HG03108 (cell line): ENCODE data around the gene SMLR1.
"Not testable (repeated sequence)": the region's sequence is repeated elsewhere in the genome, so short reads cannot be mapped to it uniquely, and the experiment has no call there.

Source experiments
- ATAC-seq: cut with Tn5 transposase; IDR thresholded peaks from one replicate; pipeline ENCODE4 v1.9.1; 2021; ENCODE audit warnings: moderate library complexity; ENCODE audit not compliant: unreplicated experiment

SMLR1 gene

DNA sequence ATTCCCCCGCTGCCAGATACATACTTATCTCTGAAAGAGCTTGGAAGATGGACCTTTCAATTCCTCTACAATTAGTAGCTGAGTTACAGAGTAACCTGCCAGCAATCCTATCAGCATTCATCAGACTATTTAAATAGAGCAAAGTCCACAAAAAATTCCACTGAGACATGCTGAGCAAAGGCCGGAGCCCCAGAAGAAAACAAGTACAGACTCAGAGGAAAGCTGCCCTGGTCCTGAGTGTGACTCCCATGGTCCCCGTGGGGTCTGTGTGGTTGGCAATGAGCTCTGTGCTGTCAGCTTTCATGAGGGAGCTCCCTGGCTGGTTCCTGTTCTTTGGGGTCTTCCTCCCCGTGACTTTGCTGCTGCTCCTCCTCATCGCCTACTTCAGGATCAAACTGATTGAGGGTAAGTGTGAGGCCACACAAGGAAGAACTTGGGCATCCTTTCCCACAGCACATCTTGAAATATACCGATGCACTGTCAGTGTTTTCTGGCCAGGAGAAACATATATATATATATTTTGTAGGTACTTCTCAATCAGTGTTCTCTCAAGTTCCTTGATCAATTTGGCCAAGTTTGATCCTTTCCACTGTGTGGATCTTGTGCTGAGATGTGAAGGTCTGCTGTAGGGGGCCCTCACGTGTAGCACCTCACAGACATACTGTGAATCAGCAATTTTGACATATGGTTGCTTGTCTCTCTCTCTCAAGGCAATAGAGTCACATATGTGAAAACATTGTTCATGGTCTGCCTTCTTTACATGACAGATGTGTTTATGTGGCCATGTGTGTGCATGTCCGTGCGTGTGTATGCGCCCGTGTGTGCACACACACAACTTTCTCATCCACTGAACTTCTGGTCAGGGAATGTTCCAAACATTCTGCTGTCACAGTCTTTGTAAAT, at the start of gene SMLR1:
Gene SMLR1, plus strand, starts transcription at position 160 of the 903 bp plus-strand sequence. Its CDS starts 8 bp downstream, at position 168.
- no peak for ATAC-seq

DNA sequence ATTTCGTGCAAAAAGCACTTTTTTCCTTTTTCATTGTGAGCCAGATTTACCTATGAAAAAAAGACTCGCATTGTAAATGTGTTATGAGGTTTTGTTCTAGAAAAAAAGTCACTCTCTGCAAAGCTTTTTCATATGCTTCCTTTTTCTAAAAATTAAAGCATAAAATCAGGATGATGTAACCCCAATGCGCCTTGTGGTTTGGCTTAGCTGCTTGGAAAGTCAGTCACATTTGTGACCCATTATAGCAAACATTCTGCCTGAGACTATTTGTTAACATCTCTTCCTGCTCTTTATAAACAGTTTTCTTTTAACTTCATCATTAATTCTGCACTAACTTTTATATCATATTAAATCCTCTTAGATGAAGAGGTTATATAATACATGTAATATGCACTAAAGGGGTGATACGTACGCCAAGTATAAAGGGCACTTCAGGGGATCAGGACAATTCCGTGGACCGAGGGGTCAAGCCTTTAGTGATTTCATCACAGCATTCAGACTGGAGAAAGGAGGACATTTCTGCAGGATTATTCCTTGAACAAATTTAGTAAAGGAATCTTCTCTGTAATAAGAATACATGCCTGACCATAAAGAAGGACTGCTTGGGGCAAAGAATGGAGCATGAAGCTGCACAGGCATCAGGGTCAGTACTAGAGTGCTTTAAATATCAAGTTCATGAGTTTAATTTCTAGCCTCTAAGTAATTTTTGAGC, 48.1 kb upstream of the SMLR1 start:
- no peak for ATAC-seq

DNA sequence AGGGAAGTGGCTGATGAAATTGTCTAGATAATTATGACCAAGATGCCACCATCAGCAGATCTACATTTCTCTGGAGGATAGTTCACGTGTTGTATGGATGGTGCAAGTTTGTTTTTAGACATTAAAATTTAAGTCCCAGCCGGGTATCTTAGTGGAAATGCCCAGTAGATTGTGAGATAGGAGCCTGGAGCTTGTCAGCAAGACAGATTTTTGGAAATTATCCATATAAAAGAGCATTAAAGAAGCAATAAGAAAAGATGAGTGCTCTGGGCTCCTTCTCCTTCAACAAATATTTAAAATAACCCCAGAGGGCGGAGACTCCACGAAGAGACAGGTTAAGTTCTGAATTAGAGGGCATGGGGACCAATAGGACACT, 47.6 kb upstream of the SMLR1 start:
- ATAC-seq: no peak

DNA sequence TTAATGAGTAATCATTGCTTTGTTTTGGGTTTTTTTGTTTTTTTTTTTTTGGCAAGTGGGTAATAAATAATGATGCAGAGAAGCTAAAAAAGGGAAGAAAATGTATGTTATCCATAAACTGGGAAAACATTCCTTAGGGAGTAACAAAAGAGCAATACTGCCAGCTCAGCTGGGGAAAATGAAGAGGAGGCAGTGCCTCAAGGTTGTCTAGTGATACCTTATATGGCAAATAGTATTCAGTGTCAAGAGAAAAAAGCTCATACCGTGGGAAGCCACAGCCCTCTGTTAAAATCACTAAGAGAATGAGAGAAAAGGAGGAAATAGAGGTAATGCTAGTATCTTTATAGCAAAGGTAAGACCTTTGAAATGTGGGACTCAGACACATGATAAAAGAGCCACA, 47.1 kb upstream of the SMLR1 start:
- no peak for ATAC-seq

DNA sequence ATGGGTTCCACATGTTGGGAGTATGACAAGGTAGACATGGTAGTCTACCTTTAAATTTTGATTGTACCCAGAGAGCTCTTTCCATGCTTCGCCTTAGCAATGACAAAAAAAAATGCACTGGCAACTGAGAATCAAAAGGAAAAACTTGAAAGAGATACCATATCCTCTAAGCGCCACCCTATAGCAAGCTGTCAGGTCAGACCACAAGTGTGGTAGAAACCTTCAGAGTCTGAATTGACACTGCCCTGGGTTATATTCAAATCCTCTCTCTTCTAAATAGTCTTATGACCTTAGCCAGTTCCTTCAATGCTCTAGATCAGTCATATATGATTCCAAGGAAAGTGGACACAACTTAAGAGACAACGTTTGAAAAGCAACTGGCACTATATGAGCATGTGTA, 45.6 kb upstream of the SMLR1 start:
- ATAC-seq: no peak

DNA sequence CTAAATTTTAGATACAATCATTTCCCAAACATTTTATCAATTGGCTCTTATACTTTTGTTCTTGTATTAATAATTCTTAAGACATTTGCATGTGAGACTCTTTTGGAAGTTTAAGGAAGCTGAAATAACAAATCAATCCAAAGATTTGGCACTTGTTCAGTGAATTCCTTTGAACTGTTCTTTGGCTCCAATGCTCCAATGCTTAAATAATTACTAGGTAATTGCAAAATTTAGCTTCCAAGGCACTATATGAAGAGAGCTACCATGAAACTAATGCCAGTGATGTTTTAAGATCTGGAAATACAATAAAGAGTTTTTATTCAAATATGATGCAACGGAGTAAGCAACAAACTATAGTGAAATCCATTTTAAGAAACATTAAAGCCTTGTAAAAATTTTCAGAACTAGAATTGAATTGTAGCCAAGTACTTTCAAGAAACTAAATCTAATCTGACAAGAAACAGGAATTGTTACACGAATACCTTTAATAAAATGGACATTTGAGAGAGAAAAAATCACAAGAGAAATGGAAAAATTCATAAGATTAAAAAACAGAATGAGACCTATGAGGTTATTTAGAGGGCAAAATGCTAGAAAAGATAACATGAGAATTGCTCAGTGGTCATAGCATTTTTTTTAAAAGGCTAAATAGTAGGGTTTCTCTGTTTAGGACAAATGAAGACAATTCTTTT, 43.6 kb upstream of the SMLR1 start:
- ATAC-seq: no peak

DNA sequence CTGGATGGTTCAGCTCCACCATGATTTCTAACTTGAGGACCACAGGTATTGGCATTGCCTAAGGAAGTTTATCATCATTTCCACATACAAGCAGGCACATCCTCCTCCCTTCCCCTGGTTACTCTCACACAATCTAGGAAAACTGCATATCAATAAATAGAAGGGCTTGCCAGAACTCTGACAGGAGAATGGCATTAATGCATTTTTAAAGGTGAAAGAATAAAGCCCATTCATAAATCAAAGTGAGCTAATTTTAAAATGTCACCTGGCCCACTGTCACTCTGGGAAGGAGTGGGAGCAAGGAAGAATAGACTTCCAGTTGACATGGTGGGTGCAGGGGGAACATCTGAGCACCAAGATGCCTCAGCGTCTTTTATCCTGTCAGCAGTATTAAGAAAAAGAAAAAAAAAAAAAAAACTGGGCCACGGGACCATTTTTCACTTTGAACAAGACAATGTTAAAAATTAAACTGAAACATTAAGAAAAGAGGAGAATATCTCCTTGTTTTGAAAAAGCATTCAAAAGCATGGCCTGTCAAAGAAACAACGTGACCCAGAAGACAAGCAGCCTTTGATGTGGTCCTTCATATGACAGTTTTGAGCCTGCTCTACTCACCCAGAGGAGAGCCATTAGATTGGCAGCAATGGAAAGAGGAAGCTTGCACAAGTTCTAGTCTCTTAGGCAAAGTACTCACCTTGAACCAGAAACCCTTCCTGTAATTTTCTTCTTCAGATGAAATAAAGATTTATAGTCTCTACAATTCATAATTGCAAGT, 39.3 kb upstream of the SMLR1 start:
- ATAC-seq: no peak

DNA sequence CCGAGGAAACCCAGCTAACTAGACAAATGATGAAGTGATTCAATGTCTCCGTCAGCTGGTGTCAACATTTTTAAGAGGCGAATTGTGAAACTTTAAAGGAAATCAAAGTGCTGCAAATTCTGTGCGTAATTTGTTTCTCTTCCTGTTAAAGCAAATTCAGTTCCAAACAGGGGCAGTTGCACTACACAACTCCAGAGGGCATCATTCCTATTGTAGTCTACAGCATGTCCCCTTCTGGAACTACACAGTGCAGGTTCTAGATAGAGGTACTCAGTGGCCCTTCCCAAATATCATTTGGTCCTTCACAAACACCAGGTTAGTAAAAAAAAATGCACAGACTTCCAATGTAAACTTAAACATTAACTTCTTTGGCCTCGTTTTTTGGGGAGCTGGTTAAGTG, 38.3 kb upstream of the SMLR1 start:
- no peak for ATAC-seq

DNA sequence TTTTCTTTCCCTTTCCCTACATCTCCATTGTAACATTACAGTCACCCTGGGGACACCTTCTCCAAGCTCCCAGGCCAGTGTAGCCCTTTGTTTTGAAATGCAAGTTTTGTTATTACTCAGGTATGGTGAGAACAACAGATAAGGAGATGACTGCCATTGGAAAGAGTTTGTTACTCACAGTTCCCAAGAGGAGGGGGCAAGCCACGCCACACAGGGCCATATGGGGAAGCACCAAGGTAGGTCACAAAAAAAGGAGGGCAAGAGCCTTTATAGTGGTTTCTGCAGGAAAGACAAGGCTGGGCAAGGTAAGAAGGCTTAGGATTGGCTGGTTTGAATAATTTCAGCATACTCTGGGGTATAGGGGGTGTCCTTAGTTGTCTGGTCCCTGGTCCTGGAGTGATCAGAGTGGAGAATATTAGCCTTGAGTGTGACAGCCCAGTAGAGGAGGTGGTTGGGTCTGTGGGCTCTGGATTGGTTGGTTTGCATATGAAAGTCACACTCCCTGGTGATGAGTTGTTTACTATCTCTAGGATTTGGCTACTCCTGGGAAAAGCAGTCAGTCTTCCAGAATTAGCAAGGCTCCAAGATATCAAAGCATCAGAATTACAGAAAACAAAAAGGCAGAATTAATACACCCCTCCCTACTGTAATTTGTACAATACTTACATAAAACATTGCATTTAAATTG, 33.1 kb upstream of the SMLR1 start:
- ATAC-seq: no peak

DNA sequence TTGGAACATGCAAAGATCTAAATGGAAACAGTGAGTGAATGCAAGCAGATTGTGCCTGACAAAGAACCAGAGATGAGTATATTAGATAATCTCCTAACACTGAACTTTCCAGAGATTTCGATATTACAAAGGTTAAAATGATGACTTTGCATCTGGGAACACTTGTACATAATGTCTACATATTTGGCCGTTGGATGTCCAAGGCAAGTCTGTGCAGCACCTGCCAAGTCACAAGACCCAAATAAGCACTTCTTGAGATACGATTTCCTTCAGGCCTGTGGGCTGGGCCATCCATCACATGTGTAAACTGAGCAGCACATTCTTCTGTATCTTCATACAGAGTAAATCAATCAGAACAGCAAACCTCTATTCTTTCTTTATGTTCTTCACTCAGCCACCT, 32.5 kb upstream of the SMLR1 start:
- no peak for ATAC-seq

DNA sequence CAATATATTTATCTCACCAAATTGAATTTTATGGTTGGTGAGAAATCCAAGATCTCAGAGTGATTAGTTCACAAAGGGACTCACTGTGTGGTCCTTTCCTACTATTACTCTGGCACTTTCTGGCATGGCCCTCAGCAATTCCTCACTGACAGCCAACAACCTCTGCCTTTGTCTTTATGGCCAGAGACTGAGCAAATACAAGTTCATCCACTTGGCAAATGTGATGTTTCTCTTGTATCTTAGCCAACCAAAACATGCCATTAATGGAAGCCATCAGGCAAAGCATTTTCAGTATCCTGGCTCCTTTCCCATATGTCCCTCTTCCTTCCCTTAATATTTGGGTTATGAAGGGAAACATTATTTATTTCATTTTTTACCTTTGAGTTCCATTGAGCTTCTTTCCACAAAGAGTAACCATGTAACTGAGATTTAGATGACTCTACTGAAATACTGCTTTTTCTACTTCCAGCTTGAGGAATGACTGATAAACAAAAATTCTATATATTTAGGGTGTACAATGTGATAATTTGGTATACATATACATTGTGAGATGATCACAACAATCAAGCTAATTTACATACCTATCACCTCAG, 30.8 kb upstream of the SMLR1 start:
- no peak for ATAC-seq

DNA sequence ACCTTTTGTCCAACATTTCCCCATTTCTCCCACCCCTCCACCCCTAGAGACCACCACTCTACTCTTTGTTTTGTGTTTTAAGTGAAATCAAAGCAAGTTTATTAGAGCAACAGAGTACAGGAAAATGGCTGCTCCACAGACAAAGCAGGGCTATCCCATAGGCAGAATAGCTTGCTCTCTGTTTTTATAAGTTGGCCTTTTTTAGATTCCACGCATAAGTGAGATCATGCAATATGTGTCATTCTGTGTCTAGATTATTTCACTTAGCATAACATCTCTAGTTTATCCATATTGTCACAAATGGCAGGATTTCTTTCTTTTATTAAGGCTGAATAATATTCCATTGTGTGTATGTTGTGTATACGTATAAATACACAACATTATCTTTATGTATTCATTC, 30.1 kb upstream of the SMLR1 start:
- no peak for ATAC-seq

DNA sequence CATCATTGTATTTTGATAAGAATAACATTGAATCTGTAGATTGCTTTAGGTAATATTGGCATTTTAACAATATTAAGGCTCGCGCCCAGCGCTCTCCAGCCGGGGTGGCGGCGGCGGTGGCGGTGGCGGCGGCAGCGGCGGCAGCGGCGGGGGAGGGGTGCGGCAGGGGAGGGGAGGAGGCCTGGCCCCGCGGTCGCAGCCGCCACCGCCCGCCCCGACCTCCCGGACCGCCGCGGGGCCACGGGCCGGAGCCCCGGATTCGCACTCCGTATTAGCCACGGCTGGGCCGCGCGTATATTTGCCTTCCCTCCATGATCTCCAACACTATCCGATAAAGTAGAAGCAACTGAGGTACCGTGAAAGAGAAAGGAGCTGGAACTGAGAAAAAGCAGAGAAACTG, 25.8 kb upstream of the SMLR1 start:
- not testable (repeated sequence) for ATAC-seq

DNA sequence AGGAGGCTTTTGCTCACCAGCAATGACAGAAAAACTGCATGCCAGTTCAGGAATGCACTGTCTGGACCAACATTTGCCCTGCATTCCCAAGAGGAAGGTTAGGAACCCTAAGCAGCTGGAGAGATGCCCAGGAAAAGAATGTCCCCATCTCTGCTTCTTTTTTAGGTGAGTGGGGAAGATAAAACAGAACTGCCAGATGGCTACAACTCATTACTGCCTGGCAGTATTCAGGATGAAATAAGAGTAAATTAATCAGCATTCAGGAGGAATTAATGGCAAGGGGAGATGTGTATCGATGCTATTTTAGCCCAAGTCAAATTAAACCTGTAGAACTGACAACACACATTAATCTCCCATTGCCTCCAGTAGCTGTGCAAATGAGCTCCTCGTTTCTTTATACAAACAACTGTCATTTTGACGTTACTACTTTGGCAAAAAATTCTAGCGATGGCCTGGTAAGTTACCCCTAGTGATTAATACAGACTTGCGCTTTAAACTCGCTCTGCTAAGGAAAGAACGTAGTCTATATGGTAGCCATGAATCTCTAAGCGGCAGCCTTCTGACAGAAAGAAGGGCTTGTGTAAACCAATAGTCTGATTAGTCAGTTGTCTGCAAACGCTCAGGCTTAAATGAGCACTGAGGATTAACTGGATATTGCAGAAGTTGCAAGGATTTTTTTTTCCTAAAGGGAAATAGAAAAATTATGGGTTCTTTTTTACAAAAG, 16.7 kb upstream of the SMLR1 start:
- no peak for ATAC-seq

DNA sequence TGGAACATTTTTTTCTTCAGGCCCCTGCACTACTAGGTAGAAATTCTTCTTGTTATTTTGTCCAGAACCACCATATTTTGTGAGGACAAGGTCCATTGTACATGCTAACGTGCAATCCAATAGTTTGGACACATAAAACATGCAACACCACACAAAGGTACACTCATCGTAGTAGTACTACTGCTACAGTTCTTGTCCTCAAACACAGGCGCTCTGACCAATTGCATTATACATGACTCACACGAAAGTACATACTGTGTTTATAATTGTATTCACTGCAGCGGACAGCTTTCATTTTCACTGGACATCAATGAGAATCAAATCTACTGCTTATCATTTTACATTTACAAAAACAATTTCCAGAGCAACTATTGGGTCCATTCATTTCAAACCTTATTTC, 15.3 kb upstream of the SMLR1 start:
- ATAC-seq: no peak

DNA sequence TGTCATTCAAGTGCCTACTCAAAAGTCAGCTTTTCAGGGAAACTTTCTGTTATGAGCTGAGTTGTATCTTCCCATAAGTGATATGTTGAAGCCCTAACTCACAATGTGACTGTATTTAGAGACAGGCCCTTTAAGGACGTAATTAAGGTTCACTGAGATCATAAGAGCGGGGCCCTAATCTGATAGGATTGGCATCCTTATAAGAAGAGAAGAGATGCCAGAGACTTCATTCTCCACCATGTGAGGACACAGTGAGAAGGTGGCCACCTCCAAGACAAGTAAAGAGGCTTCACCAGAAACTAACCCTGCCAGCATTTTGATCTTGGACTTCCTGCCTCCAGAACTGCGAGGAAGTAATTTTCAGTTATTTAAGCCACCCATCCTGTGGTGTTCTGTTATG, 12.7 kb upstream of the SMLR1 start:
- no peak for ATAC-seq

DNA sequence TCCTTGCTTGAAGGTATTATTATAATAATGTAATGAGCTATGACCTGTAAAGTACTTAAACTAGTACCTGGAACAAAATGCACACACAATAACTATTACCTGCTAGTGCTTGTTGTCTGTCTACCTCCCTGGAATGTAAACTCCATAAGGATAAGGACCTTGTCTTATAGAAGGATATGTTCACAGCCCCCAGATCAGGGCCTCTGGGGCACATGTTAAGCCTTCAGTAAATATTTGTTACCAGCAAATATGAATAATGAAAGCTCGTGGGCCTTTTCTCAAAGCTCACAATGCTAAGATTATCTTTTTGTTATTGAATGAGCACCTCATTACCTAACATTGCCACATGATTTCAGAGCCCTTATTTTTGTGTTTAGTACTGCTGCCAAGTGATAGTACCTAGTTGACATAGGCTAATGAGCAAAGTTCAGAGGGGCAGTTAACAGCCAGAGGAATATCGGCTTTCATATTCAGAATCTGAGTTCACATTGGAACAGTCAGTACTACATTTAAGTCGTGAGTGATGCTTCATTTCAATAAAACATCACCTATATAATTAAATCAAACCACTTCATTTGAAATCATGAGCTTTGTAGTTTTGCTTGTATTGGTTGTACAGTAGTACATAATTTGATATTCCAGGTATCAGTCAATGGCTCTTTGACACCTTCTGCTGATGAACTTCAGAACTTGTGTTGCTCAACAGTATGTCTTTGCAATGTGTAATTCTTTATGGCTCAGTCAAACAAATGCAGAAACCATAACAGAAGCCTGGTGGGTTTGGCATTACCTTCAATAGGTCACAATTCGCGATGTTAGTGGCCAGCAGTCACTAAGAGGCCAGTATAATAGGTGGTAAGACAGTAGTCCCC, 11.8 kb upstream of the SMLR1 start:
- ATAC-seq: no peak

DNA sequence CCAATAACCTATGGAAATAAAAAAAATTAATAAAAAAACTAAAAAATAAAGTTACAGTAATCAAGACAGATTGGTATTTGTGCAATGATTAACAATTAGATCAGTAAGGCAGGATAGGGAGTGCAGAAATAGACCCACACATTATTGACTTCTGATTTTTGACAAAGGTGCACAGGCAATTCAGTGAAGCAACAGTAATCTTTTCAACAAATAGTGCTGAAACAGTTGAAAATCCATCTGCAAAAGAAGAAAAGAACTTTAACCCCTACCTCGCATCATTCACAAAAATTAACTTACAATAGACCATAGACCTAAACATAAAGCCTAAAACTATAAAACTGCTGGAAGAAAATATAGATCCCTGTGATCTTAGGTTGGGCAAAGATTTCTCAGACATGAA, 4.5 kb upstream of the SMLR1 start:
- ATAC-seq: no peak
